ENCODE data around the gene ITPR3.

The ITPR3 gene

DNA sequence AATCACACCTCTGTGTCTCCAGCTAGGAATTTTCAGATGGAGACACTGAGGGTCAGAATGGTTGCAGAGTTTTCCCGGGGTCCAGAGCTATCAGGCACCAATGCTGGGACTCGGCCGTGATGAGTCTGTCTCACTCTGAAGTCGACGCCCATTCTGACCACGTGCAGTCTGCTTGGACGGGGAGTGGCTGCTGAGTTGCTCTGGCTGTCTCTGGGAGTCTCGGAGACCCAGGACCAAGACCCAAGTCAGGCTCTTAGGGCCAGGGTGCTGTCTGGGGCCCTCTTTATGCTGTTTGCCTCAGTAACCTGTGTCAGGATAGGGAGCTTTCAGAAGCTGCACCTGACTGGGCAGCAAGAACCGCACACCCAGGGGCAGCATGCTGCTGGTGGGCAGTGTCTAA, 121.0 kb downstream of the ITPR3 start:
- no peak for DNase-seq

- no peak for DNase-seq
These were observed 121.7 kb downstream of the ITPR3 start for GRCh38 chr6:33742837-33743236.

DNA sequence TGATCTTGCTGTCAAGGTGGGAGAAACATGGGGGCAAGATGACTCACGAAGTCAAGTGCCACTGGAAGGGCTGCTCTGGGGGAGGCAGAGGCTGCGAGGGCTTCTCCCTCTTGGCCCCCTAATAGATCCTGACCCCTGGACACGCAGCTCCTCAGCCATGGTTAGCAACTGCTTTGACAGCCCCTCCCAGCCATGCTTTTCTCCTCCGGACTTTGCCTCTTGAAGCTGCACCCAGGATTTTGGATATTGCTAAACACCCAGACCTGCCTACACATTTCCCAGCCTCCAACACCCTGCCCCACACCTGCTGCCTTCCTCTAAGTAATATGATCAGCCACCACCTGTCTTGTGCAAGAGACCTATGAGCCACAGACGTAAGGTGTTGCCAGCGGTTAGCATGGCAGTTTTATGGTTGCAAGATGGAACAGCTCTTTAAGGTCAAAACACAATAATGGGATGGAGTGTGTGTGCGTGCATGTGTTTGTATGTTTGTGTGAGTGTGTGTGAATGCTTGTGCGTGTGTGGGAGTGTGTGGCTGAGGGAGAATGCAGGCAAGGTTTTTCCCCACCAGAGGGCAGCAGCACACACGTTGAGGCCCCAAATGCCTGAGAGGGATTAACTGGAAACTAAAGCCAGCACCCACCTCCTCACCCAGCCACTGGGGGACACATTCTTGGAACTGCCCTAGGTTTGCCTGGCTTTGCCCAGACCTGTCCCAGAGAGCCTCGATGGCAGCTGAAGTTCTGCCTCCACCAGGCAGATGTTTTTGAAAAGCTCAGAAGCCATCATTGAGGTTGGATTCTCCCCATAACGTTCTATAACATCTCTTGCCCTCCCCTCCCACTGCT, 123.1 kb downstream of the ITPR3 start:
- peak; percentile 76 for DNase-seq

GRCh38 chr6:33744895-33745546, 123.9 kb downstream of the ITPR3 start:
- no peak for DNase-seq

- DNase-seq: no peak
These were observed 124.4 kb downstream of the ITPR3 start for GRCh38 chr6:33745548-33745947.
